Left kidney (tissue), 2 donors: ENCODE measurements around the gene CDK10. TPM values are rescaled to one million over a fixed set of nuclear protein-coding genes. Genes with fewer than 3 reads are reported as not detected.

Source experiments
- DNase-seq: peaks from one replicate; pipeline ENCODE4 v3.0.0-alpha.2; 2013
- polyA plus RNA-seq: library from polyadenylated mRNA; unstranded; fragments of 120-200 nt; gene quantifications from one replicate; pipeline ENCODE4 v1.2.1, GENCODE V29; 2013; ENCODE audit not compliant: insufficient read length

CDK10 gene
- polyA plus RNA-seq, 1 donor, result 122 TPM

DNA sequence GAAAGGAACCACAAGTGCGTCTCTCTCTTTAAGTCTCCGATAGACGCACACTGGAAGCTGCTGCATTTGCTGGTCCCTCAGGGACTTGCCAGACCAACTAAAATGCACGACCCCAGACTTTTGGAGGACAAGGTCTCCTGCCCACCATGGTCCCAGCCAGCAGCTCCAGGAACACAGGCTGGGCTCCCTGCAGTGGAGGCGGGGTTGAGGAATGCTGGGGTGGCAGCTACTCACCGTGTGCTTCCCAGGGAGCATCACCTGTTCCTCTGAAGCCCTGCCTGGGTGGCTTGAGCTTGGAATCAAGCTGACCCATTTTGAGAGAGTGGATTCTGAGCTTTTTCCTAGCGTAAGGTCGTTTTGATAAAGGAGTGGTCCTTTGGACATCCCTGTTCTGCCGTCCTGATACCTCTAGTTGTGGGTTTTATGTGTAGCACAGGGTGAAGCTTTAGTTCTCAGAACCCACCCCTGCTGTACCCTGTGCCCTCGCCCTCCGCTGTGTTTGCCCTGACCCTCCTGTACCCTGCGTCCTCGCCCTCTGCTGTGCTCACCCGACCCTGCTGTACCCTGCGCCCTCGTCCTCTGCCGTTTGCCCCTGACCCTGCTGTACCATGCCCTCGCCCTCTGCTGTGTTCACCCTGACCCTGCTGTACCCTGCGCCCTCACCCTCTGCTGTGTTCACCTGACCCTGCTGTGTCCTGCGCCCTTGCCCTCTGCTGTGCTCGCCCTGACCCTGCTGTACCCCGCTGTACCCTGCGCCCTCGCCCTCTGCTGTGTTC lies 45.8 kb downstream of the CDK10 start:
- no peak for DNase-seq

- no peak for DNase-seq
Observed at GRCh38 chr16:89732918-89733242, 46.4 kb downstream of the CDK10 start.

DNA sequence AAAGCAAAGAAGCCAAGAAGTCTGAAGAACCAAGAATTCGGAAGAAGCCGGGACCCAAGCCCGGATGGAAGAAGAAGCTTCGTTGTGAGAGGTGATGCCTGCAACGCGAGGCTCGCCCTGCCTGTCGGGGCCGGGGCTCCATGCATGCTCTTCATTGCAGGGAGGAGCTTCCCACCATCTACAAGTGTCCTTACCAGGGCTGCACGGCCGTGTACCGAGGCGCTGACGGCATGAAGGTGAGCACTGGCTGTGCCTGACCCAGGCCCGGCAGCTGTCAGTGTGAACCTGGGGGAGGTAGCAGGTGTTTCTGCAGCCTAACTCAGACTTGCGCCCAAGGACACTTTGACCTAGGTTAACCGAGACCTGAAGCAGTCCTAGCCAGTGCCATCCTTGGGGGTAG lies 46.8 kb downstream of the CDK10 start:
- DNase-seq, result no peak

DNA sequence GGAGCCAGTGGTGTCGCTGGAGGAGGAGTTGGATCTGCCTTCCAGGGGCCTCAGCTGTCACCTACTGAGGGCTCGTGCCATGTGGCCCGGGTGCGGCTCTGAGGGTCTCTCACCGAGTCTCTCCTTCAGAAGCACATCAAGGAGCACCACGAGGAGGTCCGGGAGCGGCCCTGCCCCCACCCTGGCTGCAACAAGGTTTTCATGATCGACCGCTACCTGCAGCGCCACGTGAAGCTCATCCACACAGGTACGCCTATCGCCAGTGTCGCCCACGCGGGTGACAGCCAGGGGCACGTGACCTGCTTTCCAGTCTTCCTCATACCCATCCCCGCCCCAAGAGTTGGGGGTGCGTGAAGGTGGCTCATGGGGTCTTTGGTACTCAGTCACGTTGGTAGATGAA lies 47.3 kb downstream of the CDK10 start:
- no peak for DNase-seq

GRCh38 chr16:89736554-89736953 lies 50.1 kb downstream of the CDK10 start:
- no peak for DNase-seq

DNA sequence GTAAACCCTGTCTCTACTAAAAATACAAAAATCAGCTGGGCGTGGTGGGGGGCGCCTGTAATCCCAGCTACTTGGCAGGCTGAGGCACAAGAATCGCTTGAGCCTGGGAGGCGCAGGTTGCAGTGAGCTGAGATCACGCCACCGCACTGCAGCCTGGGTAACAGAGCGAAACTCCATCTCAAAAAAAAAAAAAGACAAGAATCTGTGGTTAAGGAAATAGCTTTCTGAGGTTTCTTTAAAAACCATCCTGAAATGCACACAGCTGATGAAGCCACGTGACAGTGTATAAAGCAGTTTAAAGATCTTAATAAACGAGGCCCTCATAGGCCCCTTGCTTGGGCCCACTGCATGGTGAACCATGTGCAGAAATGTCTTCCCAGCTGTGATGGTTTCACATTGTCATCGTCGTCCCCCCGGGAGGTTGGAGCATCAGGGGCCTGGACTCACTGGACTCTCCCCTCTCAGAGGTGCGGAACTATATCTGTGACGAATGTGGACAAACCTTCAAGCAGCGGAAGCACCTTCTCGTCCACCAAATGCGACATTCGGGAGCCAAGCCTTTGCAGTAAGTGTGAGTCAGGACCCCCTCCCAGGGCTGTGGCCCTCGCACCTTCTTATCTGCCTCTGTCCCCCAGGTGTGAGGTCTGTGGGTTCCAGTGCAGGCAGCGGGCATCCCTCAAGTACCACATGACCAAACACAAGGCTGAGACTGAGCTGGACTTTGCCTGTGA lies 51.0 kb downstream of the CDK10 start:
- no peak for DNase-seq

DNA sequence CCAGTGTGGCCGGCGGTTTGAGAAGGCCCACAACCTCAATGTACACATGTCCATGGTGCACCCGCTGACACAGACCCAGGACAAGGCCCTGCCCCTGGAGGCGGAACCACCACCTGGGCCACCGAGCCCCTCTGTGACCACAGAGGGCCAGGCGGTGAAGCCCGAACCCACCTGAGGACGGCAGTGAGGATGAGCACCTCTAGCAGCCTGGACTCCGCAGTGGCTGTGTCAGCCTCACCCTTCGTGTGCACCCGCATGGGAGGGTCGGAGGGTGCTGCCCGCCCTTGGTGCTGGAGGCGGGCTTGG lies 51.5 kb downstream of the CDK10 start:
- DNase-seq, result no peak

DNA sequence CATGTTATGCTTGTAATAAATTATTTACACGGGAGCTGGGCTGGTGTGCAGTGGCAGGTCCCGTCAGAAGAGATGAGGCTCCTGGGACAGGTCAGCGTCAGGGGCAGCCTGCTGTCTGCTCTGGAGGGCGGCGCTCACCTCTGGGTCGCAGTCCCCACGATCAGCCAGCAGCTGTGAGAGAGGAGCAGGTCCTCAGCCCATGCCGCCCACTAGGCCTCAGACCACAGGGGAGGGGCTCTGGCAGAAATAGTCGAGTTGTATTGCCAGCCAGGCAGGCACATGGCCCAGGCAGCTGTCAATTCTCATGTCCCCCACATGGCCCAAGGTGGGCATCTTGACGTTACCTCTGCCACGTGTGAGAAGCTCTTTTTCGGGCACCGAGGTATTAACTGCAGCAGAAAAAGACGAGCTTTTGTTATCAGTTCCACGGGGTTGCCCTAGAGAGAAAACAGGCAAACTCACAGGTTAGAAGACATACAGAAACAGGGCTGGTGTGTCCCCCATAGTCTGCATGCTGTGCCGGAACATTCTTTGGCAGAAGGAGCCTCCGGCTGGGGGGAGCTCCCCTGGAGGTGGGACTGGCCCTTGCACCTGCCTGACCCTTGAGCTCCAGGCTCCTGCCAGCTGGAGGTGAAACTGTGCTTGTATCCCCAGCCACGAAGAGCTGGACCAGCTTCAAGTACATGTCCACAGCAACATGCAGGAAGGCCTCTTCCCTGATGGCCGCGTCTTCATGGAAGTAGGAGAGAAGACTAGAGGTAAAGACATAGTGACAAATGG lies 52.2 kb downstream of the CDK10 start:
- no peak for DNase-seq

DNA sequence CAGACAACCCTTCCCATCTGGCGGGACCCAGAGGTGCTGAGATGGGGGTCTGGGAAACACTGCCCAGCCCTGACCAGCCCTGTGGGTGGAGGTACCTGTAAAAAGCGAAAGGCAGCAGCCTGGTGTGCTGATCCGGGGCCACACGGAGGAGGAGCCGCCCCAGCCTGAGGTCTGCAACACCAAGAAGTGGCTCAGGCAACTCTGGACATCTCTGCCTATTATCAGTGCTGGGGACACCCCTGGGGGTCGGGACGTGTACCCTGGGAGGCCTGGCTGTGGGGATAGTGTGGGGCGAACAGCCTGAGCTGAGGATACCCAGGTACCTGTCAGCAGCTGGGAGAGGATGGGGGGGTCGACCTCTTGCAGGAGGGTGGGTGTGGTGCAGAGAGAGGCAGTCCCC lies 52.9 kb downstream of the CDK10 start:
- DNase-seq, result no peak

DNA sequence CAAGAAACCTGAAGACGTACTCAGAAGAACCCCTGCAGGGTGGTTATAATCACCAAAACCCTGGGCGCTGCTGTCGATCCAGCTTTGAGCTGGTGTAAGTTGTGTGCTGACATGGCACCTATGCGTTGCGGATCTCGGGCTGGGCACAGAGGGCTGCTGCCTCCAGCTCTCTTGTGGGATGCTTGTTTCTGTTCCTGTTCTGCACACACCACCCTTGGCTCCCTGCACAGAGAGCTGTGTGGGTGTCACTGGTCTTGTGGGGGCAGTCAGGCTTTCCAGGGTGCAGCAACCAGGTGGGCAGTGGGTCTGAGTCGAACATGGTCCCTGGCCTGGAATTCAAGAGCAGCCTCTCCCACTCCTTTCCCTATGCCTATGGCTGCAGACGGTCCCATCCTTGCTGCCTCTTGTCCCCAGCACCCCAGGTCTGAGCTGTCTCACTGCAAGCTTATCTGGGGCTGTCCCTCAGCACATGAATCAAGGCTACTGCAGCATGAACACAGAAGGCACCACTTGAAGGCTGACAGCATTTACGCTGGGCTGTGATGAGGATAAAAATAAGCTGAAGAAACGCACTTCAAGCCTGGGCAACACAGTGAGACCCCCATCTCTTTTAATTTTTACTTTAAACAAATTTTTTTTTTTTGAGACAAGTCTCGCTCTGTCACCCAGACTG lies 55.0 kb downstream of the CDK10 start:
- no peak for DNase-seq

DNA sequence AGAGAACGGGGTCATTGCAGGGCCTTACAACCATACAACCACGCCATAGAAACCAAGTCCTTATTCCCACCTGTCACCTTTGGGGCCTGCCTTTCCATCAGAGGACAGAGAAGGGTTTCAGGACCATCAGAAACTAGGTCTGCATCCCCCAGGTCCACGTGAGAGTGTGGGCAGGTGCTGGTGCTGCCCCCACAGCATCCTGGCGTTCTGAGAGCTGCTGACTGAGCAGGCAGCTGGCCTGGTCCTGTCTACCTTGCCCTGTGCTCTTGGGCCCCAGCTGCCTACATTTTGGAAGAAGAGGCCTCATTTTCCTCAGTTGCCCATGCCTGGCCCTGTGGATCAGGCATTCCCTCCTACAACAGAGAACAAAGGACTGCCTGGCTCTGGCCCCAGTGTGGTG lies 56.5 kb downstream of the CDK10 start:
- no peak for DNase-seq

DNA sequence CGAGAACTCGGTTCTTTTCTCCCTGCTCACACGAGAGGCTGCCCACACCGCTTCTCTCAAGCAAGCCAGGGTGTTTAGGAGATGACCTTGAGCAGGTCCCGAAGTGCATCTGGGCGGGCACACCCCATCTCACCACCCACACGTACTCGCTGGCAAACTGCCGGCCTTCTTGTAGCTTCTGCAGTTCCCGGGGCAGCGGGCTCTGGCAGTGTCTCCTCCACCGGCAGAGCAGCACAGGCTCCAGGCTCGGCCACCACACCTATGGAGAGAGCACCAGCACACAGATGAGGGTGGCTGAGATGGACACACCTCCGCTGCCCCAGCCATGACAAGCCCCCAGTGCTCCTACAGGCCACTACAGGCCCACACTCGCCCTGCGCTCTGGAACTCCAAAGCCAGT lies 58.3 kb downstream of the CDK10 start:
- DNase-seq, result no peak

Other genes with a start within 250 kb of the CDK10 start
- gene ANKRD11, start 196.1 kb upstream of the CDK10 start, polyA plus RNA-seq, result 105 TPM
- gene SPG7, start 178.3 kb upstream of the CDK10 start, polyA plus RNA-seq, result 140 TPM
- 1,395 TPM for gene RPL13, start 126.0 kb upstream of the CDK10 start, polyA plus RNA-seq
- 4.0 TPM for gene CPNE7, start 110.9 kb upstream of the CDK10 start, polyA plus RNA-seq
- gene DPEP1, start 73.0 kb upstream of the CDK10 start, polyA plus RNA-seq, result 29.0 TPM
- 56.1 TPM for gene CHMP1A, start 29.0 kb upstream of the CDK10 start, polyA plus RNA-seq
- gene SPATA33, start 28.9 kb upstream of the CDK10 start, polyA plus RNA-seq, result 15.5 TPM
- gene SPATA2L, start 15.0 kb downstream of the CDK10 start, polyA plus RNA-seq, result 4.3 TPM
- gene VPS9D1, start 34.2 kb downstream of the CDK10 start, polyA plus RNA-seq, result 12.6 TPM
- 26.1 TPM for gene ZNF276, start 34.8 kb downstream of the CDK10 start, polyA plus RNA-seq
- 50.2 TPM for gene FANCA, start 130.0 kb downstream of the CDK10 start, polyA plus RNA-seq
- 15.7 TPM for gene SPIRE2, start 141.8 kb downstream of the CDK10 start, polyA plus RNA-seq
- 168 TPM for gene TCF25, start 186.9 kb downstream of the CDK10 start, polyA plus RNA-seq
- 4.9 TPM for gene MC1R, start 232.2 kb downstream of the CDK10 start, polyA plus RNA-seq
- gene TUBB3, start 236.7 kb downstream of the CDK10 start, polyA plus RNA-seq, result 8.8 TPM